ENCODE data around the gene PIP5K1C.

PIP5K1C gene

GRCh38 chr19:3615524-3616135 lies 84.6 kb downstream of the PIP5K1C start:
- H3K4me1 ChIP-seq (ENCODE audit: control insufficient read depth, insufficient read depth, low read length, poor library complexity, severe bottlenecking) = no peaks in the 10 kb centered on the region
- no peaks in the 10 kb centered on the region for H3K27me3 ChIP-seq (replicated peaks; ENCODE audit: control insufficient read depth, insufficient read depth, low read length, poor library complexity, severe bottlenecking)
- H3K4me3 ChIP-seq (ENCODE audit: insufficient read depth, low read depth, low read length, poor library complexity, severe bottlenecking) = no peak overlapping the region
- DNase-seq = no peak
- peaks cover 48% of the 10 kb centered on the region for H3K36me3 ChIP-seq (ENCODE audit: control insufficient read depth, insufficient read depth, low read length)
- no peaks in the 10 kb centered on the region for H3K9me3 ChIP-seq (ENCODE audit: control insufficient read depth, low read length)
- no peak overlapping the region for H3K27ac ChIP-seq (ENCODE audit: insufficient read depth, low read length, poor library complexity, severe bottlenecking)

GRCh38 chr19:3614858-3615505 lies 85.3 kb downstream of the PIP5K1C start:
- no peak for DNase-seq
- no peaks in the 10 kb centered on the region for H3K9me3 ChIP-seq (ENCODE audit: control insufficient read depth, low read length)
- H3K36me3 ChIP-seq (ENCODE audit: control insufficient read depth, insufficient read depth, low read length) = peaks cover 46% of the 10 kb centered on the region
- no peaks in the 10 kb centered on the region for H3K27me3 ChIP-seq (replicated peaks; ENCODE audit: control insufficient read depth, insufficient read depth, low read length, poor library complexity, severe bottlenecking)
- H3K27ac ChIP-seq (ENCODE audit: insufficient read depth, low read length, poor library complexity, severe bottlenecking) = no peak overlapping the region
- no peak overlapping the region for H3K4me3 ChIP-seq (ENCODE audit: insufficient read depth, low read depth, low read length, poor library complexity, severe bottlenecking)
- no peaks in the 10 kb centered on the region for H3K4me1 ChIP-seq (ENCODE audit: control insufficient read depth, insufficient read depth, low read length, poor library complexity, severe bottlenecking)

GRCh38 chr19:3613818-3614661 lies 86.2 kb downstream of the PIP5K1C start:
- H3K27ac ChIP-seq (ENCODE audit: insufficient read depth, low read length, poor library complexity, severe bottlenecking) = no peak overlapping the region
- no peaks in the 10 kb centered on the region for H3K9me3 ChIP-seq (ENCODE audit: control insufficient read depth, low read length)
- no peak overlapping the region for H3K4me3 ChIP-seq (ENCODE audit: insufficient read depth, low read depth, low read length, poor library complexity, severe bottlenecking)
- no peak for DNase-seq
- peaks cover 39% of the 10 kb centered on the region for H3K36me3 ChIP-seq (ENCODE audit: control insufficient read depth, insufficient read depth, low read length)
- H3K27me3 ChIP-seq (replicated peaks; ENCODE audit: control insufficient read depth, insufficient read depth, low read length, poor library complexity, severe bottlenecking) = no peaks in the 10 kb centered on the region
- H3K4me1 ChIP-seq (ENCODE audit: control insufficient read depth, insufficient read depth, low read length, poor library complexity, severe bottlenecking) = no peaks in the 10 kb centered on the region

- no peaks in the 10 kb centered on the region for H3K9me3 ChIP-seq (ENCODE audit: control insufficient read depth, low read length)
- H3K4me1 ChIP-seq (ENCODE audit: control insufficient read depth, insufficient read depth, low read length, poor library complexity, severe bottlenecking) = no peaks in the 10 kb centered on the region
- H3K36me3 ChIP-seq (ENCODE audit: control insufficient read depth, insufficient read depth, low read length) = peaks cover 29% of the 10 kb centered on the region
- H3K4me3 ChIP-seq (ENCODE audit: insufficient read depth, low read depth, low read length, poor library complexity, severe bottlenecking) = no peak overlapping the region
- DNase-seq = no peak
- H3K27me3 ChIP-seq (replicated peaks; ENCODE audit: control insufficient read depth, insufficient read depth, low read length, poor library complexity, severe bottlenecking) = no peaks in the 10 kb centered on the region
- H3K27ac ChIP-seq (ENCODE audit: insufficient read depth, low read length, poor library complexity, severe bottlenecking) = no peak overlapping the region
These were observed 87.1 kb downstream of the PIP5K1C start for GRCh38 chr19:3612901-3613741.

- no peak overlapping the region for H3K27ac ChIP-seq (ENCODE audit: insufficient read depth, low read length, poor library complexity, severe bottlenecking)
These were observed 87.9 kb downstream of the PIP5K1C start for GRCh38 chr19:3612330-3612729.

GRCh38 chr19:3611841-3612240 lies 88.4 kb downstream of the PIP5K1C start:
- Histone ChIP-seq H3K36me3 (ENCODE audit: control insufficient read depth, insufficient read depth, low read length) (peaks cover 25% of the 10 kb centered on the region), H3K4me3 (ENCODE audit: insufficient read depth, low read depth, low read length, poor library complexity, severe bottlenecking) (no peak overlapping the region), H3K9me3 (ENCODE audit: control insufficient read depth, low read length) (no peaks in the 10 kb centered on the region), H3K27me3 (replicated peaks; ENCODE audit: control insufficient read depth, insufficient read depth, low read length, poor library complexity, severe bottlenecking) (no peaks in the 10 kb centered on the region), H3K27ac (ENCODE audit: insufficient read depth, low read length, poor library complexity, severe bottlenecking) (no peak overlapping the region), H3K4me1 (ENCODE audit: control insufficient read depth, insufficient read depth, low read length, poor library complexity, severe bottlenecking) (peaks cover 2% of the 10 kb centered on the region)
- DNase-seq = no peak

More at GRCh38 chr19:3612330-3612729, 87.9 kb downstream of the PIP5K1C start:
- no peak for DNase-seq
- Histone ChIP-seq H3K4me3 (ENCODE audit: insufficient read depth, low read depth, low read length, poor library complexity, severe bottlenecking) (no peak overlapping the region), H3K9me3 (ENCODE audit: control insufficient read depth, low read length) (no peaks in the 10 kb centered on the region), H3K4me1 (ENCODE audit: control insufficient read depth, insufficient read depth, low read length, poor library complexity, severe bottlenecking) (no peaks in the 10 kb centered on the region), H3K36me3 (ENCODE audit: control insufficient read depth, insufficient read depth, low read length) (peaks cover 29% of the 10 kb centered on the region), H3K27me3 (replicated peaks; ENCODE audit: control insufficient read depth, insufficient read depth, low read length, poor library complexity, severe bottlenecking) (no peaks in the 10 kb centered on the region)

- no peak for DNase-seq
- H3K4me3 ChIP-seq (ENCODE audit: insufficient read depth, low read depth, low read length, poor library complexity, severe bottlenecking) = no peak overlapping the region
- peaks cover 25% of the 10 kb centered on the region for H3K36me3 ChIP-seq (ENCODE audit: control insufficient read depth, insufficient read depth, low read length)
- peaks cover 10% of the 10 kb centered on the region for H3K4me1 ChIP-seq (ENCODE audit: control insufficient read depth, insufficient read depth, low read length, poor library complexity, severe bottlenecking)
- no peak overlapping the region for H3K27ac ChIP-seq (ENCODE audit: insufficient read depth, low read length, poor library complexity, severe bottlenecking)
- no peaks in the 10 kb centered on the region for H3K27me3 ChIP-seq (replicated peaks; ENCODE audit: control insufficient read depth, insufficient read depth, low read length, poor library complexity, severe bottlenecking)
- H3K9me3 ChIP-seq (ENCODE audit: control insufficient read depth, low read length) = no peaks in the 10 kb centered on the region
These were observed 89.2 kb downstream of the PIP5K1C start for GRCh38 chr19:3610745-3611717.

GRCh38 chr19:3609779-3610719 lies 90.2 kb downstream of the PIP5K1C start:
- Histone ChIP-seq H3K27ac (ENCODE audit: insufficient read depth, low read length, poor library complexity, severe bottlenecking) (no peak overlapping the region), H3K9me3 (ENCODE audit: control insufficient read depth, low read length) (no peaks in the 10 kb centered on the region), H3K36me3 (ENCODE audit: control insufficient read depth, insufficient read depth, low read length) (peaks cover 25% of the 10 kb centered on the region), H3K4me3 (ENCODE audit: insufficient read depth, low read depth, low read length, poor library complexity, severe bottlenecking) (no peak overlapping the region), H3K4me1 (ENCODE audit: control insufficient read depth, insufficient read depth, low read length, poor library complexity, severe bottlenecking) (peaks cover 19% of the 10 kb centered on the region), H3K27me3 (replicated peaks; ENCODE audit: control insufficient read depth, insufficient read depth, low read length, poor library complexity, severe bottlenecking) (no peaks in the 10 kb centered on the region)
- DNase-seq = no peak
